Stimulated activated CD4-positive, alpha-beta T cell treated with anti-CD3 and anti-CD28 coated beads, Interleukin-12 subunit alpha, Interleukin-12 subunit beta, amount 100 ng/mL, for 24 hours (primary cell): ENCODE data around the gene TECRL.

Experiments
- DNase-seq, 2 experiments: peaks; one replicate each; pipeline ENCODE4 v3.0.0-alpha.2; 2020; ENCODE audit warnings: low read depth in 2 of 2

Gene TECRL, protein sequence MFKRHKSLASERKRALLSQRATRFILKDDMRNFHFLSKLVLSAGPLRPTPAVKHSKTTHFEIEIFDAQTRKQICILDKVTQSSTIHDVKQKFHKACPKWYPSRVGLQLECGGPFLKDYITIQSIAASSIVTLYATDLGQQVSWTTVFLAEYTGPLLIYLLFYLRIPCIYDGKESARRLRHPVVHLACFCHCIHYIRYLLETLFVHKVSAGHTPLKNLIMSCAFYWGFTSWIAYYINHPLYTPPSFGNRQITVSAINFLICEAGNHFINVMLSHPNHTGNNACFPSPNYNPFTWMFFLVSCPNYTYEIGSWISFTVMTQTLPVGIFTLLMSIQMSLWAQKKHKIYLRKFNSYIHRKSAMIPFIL

DNA sequence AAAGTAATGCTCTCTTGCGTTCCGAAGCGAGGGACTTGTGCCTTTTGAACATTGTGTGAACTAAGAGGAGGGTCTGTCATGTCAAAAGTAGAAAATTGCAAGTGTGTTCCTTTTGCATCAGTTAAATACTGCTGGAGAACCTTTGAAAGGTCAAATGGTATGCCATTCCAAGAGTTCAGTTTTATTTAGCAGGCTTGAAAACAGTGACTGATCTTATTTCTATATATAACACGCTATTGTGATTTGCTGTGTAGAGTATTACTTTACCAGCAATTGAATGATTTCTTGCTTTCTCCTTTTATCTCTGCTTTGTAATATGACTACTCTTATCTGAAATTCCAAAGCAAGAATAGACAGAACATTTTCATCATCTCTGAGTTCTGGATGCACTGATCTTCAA lies at the start of gene TECRL:
TECRL (minus strand) TSS at position 151 of the 400 bp plus-strand sequence; CDS start at position 52, 99 bp downstream.
- DNase-seq = no peak

DNA sequence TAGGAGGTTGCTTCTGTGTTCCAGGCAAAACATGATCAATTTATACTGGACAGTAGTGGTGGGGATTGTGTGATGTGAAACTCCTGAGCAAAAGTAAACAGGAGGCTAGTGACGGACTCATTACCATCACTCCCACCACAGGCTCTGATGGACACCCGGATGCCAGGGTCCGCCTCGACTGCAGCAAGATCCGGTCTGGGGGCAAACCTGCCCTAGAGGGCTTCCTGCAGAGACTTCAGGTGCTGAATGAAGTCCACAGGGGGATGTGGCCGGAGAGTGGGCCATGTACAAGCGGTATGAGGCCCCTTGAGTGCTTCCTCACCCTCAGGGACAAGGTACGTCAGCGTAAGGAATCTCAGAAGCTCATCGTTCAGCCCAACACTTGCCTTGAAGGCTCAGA lies 23.4 kb upstream of the TECRL start:
- no peak for DNase-seq

DNA sequence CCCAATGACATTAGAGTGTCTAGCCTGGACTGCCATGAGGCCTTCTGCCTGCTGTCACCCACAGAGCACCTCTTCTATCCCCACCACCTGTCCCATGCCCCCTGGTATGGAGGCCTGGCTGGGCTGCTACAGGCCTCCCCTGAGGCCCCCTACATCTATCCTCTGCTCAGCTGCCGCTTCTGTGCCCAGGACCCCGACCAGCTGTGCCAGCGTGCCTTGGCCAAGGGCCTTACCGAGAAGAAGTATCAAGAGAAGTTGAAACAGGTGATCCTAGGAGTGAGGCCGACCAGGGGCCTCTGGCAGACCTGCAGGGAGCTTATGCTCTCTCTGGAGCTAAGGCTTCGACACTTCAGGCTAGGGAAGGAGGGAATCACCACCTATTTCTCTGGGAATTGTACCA lies 21.7 kb upstream of the TECRL start:
- DNase-seq = no peak

DNA sequence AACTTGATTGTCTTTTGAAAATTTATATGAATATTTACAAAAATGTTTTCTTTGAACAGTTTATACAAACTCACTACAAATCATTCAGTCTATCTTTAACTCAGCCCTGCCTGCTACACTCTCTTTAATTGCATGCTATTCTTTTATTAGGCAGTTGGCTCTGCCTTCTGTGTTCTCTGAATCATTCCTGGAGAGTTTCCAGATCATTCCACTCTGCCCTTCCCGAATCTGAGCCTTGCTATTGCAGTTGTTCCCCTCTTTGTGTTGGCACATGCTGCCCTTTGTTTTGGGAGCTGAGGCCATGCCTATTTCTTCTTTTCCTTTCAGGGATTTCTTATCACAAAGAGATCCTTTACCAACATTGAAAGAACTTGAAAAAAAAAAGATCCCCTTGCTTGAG lies 8.7 kb upstream of the TECRL start:
- DNase-seq = no peak

DNA sequence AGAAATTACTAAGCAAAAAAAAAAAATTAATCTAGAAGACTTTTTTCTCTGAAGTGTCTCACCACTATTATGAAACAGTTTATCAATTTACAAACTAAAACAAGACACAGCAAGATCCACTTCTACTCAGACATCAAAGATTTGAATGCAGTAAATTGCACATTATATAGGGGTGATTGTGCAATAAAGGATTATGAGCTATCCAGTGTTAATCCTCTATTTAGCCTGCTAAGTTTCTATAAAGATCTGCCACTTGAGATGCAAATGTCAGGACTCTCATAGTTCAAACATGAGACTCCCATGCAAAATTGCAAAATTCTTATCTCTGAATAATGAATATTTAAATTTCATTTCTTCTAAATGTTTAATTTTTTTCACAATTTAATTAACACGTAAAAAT lies 2.2 kb downstream of the TECRL start:
- DNase-seq = no peak

DNA sequence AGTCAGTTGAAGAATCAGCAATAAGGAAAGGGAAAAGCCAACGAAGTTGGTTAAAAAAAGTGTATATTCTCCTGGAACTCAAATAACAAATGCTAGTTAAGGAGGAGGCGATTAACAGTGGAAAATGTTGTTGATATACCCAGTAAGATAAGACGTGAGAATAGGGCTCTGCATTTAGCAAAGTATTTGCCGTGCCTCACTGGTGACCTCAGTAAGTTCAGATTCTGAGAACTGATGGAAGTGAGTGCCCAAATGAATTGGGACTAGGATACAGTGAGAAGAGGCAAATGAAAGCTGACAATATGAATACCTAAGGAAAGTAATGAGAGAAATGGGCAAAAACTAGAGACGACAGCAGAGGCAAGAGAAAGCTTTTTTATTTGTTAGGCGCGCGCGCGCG lies 3.5 kb downstream of the TECRL start:
- no peak for DNase-seq

DNA sequence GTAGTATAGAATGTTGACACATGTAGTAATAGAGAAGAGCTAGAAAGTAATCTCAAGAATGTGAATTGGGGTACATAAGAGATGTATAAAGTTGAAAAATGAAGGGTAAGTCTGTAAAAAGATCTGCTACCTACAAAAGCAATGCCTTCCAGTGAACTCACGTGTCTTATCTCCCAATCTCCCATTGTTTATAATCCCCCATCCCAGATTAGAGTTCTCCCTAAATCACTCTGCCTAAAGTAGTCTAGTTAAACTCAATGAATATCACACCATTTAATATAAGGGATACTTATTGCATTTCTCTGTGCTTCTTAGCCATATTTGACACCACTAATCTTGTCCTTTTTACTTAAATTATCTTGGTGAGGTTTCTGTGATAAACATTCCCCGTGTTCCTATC lies 6.6 kb downstream of the TECRL start:
- DNase-seq = no peak

DNA sequence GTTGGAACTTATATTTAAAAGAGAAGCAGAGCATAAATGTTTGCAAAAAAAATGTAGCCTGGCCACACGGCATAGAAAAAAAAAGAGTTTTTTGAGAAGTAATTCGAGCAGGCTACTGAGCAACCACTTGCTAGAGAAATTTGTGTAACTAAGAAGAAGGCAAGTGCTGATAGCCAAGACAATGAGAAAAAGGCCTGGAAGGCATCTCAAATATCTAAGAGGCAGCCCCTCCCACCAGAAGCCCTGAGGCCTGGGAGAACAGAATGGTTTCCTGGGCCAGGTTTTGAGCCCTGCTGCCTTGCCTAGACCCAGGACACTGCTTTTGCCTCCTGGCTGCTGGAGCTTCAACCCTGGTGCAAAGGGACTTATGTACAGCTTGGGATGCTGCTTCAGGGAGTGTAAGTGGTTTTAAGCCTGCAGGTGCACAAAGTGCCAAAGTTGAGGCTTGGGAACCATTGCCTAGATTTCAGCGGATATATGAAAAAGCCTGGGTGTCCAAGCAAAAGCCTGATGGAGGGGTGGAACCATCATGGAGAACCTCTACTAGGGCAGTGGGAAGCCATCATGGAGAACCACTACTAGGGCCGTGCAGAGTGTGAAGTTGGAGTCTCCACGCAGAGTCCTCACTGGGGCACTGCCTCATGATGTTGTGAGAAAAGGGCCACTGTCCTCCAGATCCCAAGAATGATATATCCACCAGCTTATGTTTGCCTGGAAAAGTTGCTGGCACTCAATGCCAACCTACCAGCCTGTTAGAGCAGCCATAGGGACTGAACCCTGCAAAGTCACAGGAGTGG lies 9.7 kb downstream of the TECRL start:
- DNase-seq = no peak

DNA sequence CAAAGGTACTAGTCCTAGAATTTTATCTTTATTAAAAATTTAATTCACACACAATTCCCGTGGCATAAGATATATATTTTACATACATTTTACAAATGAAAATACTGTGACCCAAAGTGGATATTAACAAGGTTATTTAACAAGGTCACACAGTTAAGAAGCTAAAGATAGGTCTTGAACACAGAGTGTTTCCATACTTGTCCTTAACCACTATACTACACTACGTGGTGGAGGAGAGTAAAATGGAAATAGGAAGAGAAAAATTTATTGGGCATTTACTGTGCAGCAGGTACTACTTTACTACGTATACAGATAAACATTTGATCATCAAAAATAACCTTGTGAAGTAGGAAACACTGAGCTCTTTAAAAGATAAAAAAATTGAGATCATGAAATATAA lies 14.8 kb downstream of the TECRL start:
- no peak for DNase-seq

DNA sequence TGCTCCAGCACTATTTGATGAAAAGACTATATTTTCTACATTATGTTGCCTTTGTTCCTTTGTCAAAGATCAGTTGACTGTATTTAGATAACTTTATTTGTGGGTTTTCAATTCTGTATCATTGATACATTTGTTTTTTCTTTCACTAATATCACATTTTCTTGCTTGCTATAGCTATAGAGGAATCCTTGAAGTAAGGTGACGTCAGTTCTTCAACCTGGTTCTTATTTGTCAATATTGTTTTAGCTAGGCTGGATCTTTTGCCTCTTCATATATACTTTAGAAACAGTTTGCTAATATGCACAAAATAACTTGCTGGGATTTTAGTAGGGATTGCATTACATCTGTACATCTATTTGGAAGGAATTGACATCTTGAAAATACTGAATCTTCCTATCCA lies 21.0 kb downstream of the TECRL start:
- DNase-seq = no peak

DNA sequence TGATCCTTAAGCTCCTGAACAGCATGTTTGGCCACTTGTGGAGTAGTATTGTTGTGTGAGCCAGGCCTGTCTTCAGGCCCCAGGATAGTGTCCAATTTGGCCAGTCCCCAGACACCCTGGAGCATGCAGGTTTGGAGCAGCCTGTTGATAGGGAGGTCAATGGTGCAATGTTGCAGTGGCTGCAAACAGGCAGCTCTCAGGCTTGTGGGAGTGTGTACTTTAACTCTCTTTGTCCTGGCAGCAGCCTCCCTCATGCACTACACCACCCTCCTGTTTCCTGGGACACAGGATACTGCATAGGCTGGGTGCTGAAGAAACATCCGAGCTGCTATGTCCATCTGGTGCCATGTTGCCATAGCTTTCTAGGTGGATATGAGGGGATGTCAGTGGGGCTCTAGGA lies 24.0 kb downstream of the TECRL start:
- no peak for DNase-seq

DNA sequence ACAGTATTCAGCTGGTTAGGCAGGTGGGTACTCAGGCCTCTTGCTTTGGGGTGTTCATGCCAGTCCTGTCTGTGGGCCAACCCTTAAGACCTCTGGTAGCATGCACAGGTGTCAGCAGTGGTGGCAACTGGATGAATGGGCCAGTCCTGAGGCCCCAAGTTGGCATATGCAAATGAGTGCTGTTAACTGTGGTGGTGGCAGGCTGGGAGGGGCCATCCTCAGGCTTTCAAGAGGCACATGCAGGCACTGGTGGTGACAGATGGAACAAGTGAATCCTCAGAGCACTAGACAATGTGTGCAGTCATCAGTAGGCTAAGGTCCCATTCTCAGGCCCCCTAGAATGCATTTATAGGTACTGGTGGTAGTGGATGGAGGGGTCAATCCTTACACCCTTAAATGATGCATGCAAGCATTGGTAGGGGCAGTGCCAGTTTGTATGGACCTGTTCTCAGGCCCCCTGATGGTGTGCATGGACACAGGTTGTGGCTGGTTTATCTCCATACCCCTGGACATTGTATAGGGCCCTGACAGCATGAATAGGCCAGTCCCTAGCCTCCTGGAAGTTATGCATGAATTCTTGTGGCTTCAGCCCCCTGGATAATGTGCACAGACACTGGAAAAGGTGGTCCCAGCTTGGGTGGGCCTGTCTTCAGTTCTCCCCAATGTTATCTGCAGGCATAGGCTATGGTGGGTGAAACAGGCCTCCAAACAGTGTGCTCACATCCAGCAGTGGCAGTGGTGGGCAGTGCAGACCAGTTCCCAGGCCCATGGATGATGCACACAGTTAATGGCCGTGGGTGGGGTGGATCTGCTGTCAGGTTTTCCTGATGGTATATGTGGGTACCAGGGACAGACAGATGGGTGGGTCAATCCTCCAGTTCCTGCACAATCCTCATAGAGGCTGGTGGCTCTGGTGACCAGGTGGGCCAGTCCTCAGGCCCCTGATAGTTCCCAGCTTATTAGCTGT lies 24.7 kb downstream of the TECRL start:
- DNase-seq = no peak

DNA sequence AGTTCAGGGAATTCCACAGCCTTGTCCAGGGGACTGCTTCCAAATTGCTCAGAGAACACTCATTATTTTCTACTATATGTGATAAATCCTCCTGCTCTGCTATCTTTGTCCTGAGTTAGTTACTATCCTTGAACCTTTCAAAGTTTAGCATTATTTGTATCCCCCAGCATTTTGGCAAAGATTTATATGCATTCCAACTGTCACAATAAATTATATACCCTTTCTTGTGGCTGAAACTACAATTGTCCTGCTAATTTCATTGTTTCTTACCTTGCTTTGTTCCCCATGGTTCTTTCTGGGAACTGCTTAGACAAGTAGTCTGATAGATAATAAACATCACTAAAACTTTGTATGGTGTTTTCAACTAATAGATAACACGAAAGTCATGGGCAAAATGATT lies 40.5 kb downstream of the TECRL start:
- no peak for DNase-seq

DNA sequence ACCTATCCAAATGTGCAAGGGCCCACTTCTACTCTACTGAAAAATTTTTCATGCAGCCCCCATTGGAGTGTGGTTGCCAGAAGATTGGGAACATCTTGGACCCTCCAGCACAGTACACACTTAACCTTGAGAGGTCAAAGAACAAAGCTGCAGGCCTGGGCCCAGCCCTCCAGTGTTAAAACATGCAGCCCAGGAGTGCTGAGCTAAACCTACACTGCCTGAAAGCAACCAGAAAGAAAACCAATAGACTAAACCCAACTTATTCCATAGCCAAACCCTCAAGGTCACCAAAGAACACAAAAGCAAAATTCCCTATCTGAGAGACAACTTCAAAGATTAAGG lies 47.9 kb downstream of the TECRL start:
- no peak for DNase-seq

DNA sequence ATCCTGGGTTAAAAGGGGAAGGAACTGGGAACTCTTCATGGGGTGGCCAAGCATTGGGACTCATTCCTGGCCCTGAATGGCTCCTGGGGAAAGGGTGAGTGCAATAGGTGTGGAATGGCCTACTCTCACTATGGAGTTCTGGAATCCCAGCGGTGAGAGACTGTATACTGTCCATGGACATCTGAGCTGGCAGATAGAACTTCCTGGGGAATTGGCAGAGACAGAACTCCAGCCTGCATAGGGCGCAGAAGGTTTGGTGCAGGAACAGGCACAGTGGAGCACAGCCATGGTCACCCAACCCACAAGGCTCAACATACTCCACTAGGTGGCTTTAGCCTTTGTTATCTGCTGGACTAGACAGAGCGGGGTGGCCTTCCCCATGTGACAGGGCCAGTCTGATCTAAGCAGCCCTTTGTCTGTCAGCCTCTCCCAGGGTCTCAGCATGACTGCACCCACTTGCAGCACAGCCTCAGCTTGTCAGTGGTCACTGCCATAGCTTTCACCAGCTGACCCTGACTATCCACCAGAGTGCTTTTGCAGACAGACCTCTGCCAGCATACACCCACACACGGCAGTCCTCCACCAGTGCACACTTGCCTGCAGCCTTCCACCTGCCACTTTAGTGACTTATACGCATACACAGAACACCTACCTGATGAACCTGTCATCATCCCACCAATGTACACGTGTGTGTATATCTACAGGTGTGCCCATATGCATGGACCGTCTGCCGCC lies 48.4 kb downstream of the TECRL start:
- DNase-seq = no peak

DNA sequence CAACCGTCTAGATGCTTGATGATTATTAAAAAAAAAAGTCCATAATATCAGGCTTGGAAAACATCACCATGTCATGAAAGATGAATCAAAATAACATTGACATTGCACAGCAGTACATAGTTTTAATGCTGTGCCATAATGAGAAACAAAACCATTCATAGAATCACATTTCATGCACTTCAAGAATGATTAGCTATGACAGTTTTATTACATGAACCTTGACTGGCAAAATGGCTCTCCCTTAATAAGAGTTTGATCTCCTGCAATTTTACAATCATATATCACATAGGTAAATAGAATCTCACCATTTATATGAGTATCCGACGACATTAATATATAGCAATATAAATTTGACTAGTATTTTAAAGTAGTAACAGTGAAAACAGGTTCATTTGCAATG lies 49.8 kb downstream of the TECRL start:
- DNase-seq = no peak

DNA sequence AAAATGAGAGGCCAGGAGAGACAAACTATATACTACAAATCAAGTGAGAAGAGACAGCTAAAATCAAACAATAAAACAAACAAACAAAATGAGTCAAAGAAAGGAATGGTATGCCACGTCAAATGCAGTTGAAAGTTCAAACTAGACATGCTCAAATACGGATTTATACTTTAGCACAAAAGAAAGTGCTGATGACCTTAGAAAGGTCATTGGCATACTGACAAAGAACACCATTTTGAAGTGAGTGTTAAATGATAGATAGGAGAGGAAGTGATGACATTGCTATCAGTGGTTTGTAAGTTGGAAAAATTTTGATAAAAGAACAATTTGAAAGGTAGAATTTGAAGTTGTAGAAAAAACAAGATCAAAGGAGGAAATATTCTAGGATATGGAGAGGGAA lies 55.3 kb downstream of the TECRL start:
- DNase-seq = no peak

DNA sequence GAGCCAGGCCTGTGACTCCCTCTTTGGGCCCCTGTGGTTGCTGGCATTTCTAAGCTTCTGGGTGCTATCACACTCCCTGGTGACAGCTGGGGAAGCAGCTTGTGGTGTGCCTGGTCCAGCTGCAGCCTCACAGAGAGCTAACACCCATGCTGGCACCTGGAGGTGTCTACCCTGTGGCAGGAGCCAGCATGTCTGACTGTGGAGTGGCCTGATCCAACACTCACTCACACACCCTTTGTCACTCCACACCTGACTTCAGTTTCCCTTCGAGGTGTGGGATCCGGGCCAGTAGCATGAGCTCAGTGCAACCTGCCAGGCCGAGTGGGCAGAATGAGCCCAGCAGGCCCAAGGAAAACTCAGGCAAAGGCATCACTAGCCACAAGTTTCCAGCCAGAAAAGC lies 67.5 kb downstream of the TECRL start:
- DNase-seq = no peak

DNA sequence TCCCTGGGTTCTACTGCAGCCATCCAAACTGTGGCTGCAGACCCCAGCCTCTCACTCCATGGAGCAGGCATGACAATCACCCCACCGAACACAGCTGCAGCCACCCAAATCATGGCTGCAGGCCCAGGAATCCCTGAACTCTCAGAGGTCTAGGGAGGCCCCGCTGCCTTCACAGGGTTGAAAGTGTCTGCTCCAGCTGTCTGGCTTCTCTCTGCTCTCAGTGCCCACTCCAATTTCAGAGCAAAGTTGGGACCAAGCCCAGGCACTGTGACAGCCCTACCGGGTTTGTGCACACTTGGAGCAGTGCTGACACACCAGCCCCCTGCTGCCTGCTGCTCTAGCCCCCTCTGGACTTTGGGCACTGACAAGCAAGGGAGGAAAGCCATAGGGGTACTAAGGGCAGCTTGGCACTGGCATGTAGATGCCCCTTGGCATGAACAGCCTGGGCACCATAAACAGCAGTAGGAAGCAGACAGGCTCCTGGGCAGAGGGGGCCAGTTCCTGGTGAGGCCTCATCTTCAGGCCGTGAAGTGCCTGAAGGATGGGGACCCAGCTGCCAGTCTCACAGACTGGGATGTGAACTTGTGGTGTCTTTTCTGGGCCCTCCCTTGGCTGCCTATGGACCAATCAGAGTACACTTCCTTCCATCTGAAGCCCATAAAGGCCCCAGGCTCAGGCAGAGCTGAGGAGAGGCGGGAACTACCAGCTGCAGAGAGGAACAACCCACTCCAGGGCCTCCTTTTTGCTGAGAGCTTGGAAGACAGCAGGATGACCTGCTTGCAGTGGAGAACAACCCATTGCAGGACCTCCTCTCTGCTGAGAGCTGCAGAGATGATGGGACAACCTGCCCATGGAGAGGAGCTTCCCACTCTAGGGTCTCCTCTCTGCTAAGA lies 68.8 kb downstream of the TECRL start:
- no peak for DNase-seq

DNA sequence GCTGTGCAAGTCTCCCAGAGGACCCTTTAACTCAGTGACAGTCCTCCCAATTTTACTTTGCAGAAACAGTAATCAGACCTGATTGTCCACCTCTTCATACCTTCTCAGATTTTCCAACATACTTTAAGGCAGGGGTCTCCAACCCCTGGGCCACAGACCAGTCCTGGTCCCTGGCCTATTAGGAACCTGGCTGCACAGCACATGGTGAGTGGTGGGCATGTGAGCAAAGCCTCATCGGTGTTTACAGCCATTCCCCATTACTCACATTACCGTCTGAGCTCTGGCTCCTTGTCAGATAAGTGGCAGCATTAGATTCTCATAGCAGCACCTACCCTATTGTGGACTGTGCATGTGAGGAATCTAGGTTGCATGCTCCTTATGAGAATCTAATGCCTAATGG lies 74.3 kb downstream of the TECRL start:
- no peak for DNase-seq

DNA sequence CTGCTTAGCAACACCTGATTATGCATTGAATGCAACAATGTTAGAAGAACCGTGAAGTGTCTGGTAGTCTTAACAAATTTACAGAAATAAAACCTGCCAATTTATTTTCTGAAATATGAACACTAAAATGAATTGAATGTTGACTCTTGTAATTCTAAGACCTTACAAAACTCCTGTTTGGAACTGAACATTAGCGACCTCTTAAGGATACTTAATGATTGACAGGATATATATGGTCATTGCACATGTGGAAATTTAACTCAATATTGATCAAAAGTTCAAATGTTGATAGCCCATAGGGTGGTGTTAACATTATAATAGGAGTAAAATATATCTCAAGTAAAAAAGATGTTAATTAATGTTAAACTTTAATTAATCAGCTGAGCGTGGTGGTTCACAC lies 79.1 kb downstream of the TECRL start:
- DNase-seq = no peak
